Osteoblast (primary cell): ENCODE results near the gene MAP2K6. TPM values are rescaled to one million over a fixed set of nuclear protein-coding genes. Genes with fewer than 3 reads are reported as not detected.

Experiments
- DNase-seq: peaks from one replicate; pipeline ENCODE4 v3.0.0; 2011; ENCODE audit warnings: low spot score, mixed read lengths; ENCODE audit not compliant: insufficient read length; ENCODE audit errors: missing footprints
- H2AFZ ChIP-seq: 2 replicates; pipeline ENCODE4 v1.6.0; 2011; ENCODE audit warnings: mild to moderate bottlenecking, low read length
- H3K27ac ChIP-seq: 2 replicates; pipeline ENCODE4 v1.5.1; 2011; ENCODE audit warnings: mild to moderate bottlenecking, low read depth, low read length, moderate library complexity
- H3K27me3 ChIP-seq: 2 replicates; pipeline ENCODE4 v1.6.0; 2012; ENCODE audit warnings: mild to moderate bottlenecking, control low read depth, inconsistent platforms, low read length, moderate library complexity; ENCODE audit not compliant: insufficient read depth
- H3K36me3 ChIP-seq: 2 replicates; pipeline ENCODE4 v1.5.1; 2011; ENCODE audit warnings: mild to moderate bottlenecking, low read length, control low read depth, moderate library complexity; ENCODE audit not compliant: insufficient read depth
- H3K4me1 ChIP-seq: 2 replicates; pipeline ENCODE4 v1.5.1; 2011; ENCODE audit warnings: mild to moderate bottlenecking, low read length, control low read depth, moderate library complexity; ENCODE audit not compliant: insufficient read depth
- H3K4me2 ChIP-seq: 2 replicates; pipeline ENCODE4 v1.6.0; 2011; ENCODE audit warnings: mild to moderate bottlenecking, low read length; ENCODE audit not compliant: insufficient read depth
- H3K4me3 ChIP-seq: fragments of 200-600 bp; sonication (generic); 3 replicates; pipeline ENCODE4 v1.5.1; 2012; ENCODE audit warnings: mild to moderate bottlenecking, low read length, inconsistent platforms; ENCODE audit not compliant: insufficient read depth
- H3K79me2 ChIP-seq: 2 replicates; pipeline ENCODE4 v1.6.0; 2012; ENCODE audit warnings: mild to moderate bottlenecking, low read length, control low read depth, inconsistent platforms; ENCODE audit not compliant: insufficient read depth
- H3K9me3 ChIP-seq: 2 replicates; pipeline ENCODE4 v1.5.1; 2011; ENCODE audit warnings: low read depth, low read length, control low read depth
- H4K20me1 ChIP-seq: 2 replicates; pipeline ENCODE4 v1.6.0; 2012; ENCODE audit warnings: mild to moderate bottlenecking, low read length, control low read depth; ENCODE audit not compliant: insufficient read depth
- total RNA-seq: library from RNA; depleted of rRNA; stranded (reverse); fragments of >200 nt; gene quantifications from 2 replicates; pipeline ENCODE4 v1.2.3, GENCODE V29; 2012
- TF ChIP-seq, protein P1 (sequence below): IDR thresholded peaks from 2 replicates; pipeline ENCODE4 v1.5.1; 2011; ENCODE audit warnings: mild to moderate bottlenecking, low read depth, low read length, moderate library complexity; ENCODE audit errors: extremely low read depth

MAP2K6 gene
- total RNA-seq, 1 donor: 2.5 TPM

DNA sequence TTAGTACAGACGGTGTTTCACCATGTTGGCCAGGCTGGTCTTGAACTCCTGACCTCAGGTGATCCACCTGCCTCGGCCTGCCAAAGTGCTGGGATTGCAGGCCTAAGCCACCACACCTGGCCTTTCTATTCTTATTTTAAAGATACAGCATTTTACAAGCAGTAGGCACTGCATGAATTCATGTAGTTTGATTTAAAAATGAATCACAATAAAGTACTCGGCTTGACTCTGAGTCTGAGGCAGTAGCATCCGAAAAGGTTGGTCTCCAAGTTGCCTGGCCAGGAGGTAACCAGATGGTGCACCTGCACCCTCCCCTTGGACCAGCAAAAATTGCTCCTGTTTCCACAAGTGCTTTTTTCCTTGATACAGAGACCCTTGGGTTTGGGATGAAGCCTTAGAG is 35.6 kb downstream of the MAP2K6 start:
- no peak overlapping the region for H2AFZ ChIP-seq
- no peak overlapping the region for H3K4me3 ChIP-seq
- H3K9me3 ChIP-seq: no peaks in the 10 kb centered on the region
- H4K20me1 ChIP-seq: no peaks in the 10 kb centered on the region
- TF ChIP-seq, protein P1, sequence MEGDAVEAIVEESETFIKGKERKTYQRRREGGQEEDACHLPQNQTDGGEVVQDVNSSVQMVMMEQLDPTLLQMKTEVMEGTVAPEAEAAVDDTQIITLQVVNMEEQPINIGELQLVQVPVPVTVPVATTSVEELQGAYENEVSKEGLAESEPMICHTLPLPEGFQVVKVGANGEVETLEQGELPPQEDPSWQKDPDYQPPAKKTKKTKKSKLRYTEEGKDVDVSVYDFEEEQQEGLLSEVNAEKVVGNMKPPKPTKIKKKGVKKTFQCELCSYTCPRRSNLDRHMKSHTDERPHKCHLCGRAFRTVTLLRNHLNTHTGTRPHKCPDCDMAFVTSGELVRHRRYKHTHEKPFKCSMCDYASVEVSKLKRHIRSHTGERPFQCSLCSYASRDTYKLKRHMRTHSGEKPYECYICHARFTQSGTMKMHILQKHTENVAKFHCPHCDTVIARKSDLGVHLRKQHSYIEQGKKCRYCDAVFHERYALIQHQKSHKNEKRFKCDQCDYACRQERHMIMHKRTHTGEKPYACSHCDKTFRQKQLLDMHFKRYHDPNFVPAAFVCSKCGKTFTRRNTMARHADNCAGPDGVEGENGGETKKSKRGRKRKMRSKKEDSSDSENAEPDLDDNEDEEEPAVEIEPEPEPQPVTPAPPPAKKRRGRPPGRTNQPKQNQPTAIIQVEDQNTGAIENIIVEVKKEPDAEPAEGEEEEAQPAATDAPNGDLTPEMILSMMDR: no peak
- DNase-seq: no peak
- no peak overlapping the region for H3K27ac ChIP-seq
- no peaks in the 10 kb centered on the region for H3K36me3 ChIP-seq
- no peaks in the 10 kb centered on the region for H3K27me3 ChIP-seq
- H3K4me2 ChIP-seq: no peak overlapping the region
- no peaks in the 10 kb centered on the region for H3K4me1 ChIP-seq
- no peaks in the 10 kb centered on the region for H3K79me2 ChIP-seq

DNA sequence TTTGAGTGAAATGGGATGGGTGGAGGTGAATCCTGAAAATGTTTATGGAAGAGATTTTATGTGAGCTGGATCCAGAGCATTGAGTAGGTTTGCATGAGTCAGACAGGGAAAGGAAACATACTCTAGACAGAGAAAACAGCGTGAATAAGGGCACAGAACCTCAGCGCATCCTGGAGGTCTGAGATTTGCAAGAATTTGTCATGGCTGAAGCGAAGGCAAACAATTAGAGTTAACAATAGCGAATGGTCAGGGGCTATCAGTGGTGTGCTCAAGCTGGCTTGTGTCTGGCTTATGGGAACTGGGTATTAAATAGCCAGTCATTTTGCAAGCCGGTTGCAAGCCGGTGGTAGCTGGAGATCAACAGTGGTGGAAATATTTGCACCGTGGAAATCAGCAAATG is 36.4 kb downstream of the MAP2K6 start:
- Histone ChIP-seq H3K36me3 (no peaks in the 10 kb centered on the region), H3K79me2 (no peaks in the 10 kb centered on the region), H3K4me3 (no peak overlapping the region), H4K20me1 (no peaks in the 10 kb centered on the region), H3K4me1 (no peaks in the 10 kb centered on the region), H3K4me2 (no peak overlapping the region), H3K27ac (no peak overlapping the region), H3K27me3 (no peaks in the 10 kb centered on the region), H3K9me3 (no peaks in the 10 kb centered on the region), H2AFZ (no peak overlapping the region)
- no peak for DNase-seq
- TF ChIP-seq, protein P1: no peak

GRCh38 chr17:69451416-69452394 is 37.2 kb downstream of the MAP2K6 start:
- Histone ChIP-seq H3K9me3 (no peaks in the 10 kb centered on the region), H4K20me1 (no peaks in the 10 kb centered on the region), H3K4me1 (no peaks in the 10 kb centered on the region), H3K79me2 (no peaks in the 10 kb centered on the region), H3K36me3 (no peaks in the 10 kb centered on the region), H3K27me3 (no peaks in the 10 kb centered on the region), H2AFZ (no peak overlapping the region), H3K27ac (no peak overlapping the region), H3K4me3 (no peak overlapping the region), H3K4me2 (no peak overlapping the region)
- TF ChIP-seq, protein P1: no peak
- DNase-seq: no peak

- H3K36me3 ChIP-seq: no peaks in the 10 kb centered on the region
- no peak overlapping the region for H2AFZ ChIP-seq
- no peaks in the 10 kb centered on the region for H3K9me3 ChIP-seq
- DNase-seq: no peak
- H3K4me1 ChIP-seq: no peaks in the 10 kb centered on the region
- no peak overlapping the region for H3K4me3 ChIP-seq
- H3K27me3 ChIP-seq: no peaks in the 10 kb centered on the region
- no peaks in the 10 kb centered on the region for H4K20me1 ChIP-seq
- no peak overlapping the region for H3K27ac ChIP-seq
- no peaks in the 10 kb centered on the region for H3K79me2 ChIP-seq
- H3K4me2 ChIP-seq: no peak overlapping the region
- TF ChIP-seq, protein P1: no peak
These were observed 38.3 kb downstream of the MAP2K6 start for GRCh38 chr17:69452664-69453260.
